ENCODE data around the gene USP25. TPM values are rescaled to one million over a fixed set of nuclear protein-coding genes. Genes with fewer than 3 reads are reported as not detected.

The USP25 gene
- total and polyA plus RNA-seq, 9 of the 15 experiments (the other 6 are each of a cell fraction or from before 2014, with no cell fraction given): 7.8 to 44.9 (median 31.4) TPM

- TF ChIP-seq, protein P1, sequence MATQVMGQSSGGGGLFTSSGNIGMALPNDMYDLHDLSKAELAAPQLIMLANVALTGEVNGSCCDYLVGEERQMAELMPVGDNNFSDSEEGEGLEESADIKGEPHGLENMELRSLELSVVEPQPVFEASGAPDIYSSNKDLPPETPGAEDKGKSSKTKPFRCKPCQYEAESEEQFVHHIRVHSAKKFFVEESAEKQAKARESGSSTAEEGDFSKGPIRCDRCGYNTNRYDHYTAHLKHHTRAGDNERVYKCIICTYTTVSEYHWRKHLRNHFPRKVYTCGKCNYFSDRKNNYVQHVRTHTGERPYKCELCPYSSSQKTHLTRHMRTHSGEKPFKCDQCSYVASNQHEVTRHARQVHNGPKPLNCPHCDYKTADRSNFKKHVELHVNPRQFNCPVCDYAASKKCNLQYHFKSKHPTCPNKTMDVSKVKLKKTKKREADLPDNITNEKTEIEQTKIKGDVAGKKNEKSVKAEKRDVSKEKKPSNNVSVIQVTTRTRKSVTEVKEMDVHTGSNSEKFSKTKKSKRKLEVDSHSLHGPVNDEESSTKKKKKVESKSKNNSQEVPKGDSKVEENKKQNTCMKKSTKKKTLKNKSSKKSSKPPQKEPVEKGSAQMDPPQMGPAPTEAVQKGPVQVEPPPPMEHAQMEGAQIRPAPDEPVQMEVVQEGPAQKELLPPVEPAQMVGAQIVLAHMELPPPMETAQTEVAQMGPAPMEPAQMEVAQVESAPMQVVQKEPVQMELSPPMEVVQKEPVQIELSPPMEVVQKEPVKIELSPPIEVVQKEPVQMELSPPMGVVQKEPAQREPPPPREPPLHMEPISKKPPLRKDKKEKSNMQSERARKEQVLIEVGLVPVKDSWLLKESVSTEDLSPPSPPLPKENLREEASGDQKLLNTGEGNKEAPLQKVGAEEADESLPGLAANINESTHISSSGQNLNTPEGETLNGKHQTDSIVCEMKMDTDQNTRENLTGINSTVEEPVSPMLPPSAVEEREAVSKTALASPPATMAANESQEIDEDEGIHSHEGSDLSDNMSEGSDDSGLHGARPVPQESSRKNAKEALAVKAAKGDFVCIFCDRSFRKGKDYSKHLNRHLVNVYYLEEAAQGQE (IDR thresholded peaks at IDR 0.05; ENCODE audit: borderline replicate concordance): 0 out of 2 replicates have a peak, but pooled peaks have one; percentile 16
- TF ChIP-seq, protein P1 (CRISPR knock-in tag; IDR thresholded peaks at IDR 0.05; ENCODE audit: low read depth): no peak
- 0 out of 2 replicates have a peak, but pooled peaks have one; percentile 32 for TF ChIP-seq BHLHE40 (IDR thresholded peaks at IDR 0.05; ENCODE audit: low read length)
- TF ChIP-seq KDM4B (IDR thresholded peaks at IDR 0.05; ENCODE audit: borderline replicate concordance in 2 of 2, low read depth in 1 of 2): no peak
- peak; percentile 40 for TF ChIP-seq ARID1B (IDR thresholded peaks at IDR 0.05)
- TF ChIP-seq, protein P2, sequence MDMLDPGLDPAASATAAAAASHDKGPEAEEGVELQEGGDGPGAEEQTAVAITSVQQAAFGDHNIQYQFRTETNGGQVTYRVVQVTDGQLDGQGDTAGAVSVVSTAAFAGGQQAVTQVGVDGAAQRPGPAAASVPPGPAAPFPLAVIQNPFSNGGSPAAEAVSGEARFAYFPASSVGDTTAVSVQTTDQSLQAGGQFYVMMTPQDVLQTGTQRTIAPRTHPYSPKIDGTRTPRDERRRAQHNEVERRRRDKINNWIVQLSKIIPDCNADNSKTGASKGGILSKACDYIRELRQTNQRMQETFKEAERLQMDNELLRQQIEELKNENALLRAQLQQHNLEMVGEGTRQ (CRISPR knock-in tag; IDR thresholded peaks at IDR 0.05): 0 out of 2 replicates have a peak, but pooled peaks have one; percentile 33
- no peak for TF ChIP-seq FUS (optimal IDR thresholded peaks at IDR 0.05; ENCODE audit: low read depth, low read length)
- no peak for TF ChIP-seq BRD4 (IDR thresholded peaks at IDR 0.05)
- TF ChIP-seq, protein P3, sequence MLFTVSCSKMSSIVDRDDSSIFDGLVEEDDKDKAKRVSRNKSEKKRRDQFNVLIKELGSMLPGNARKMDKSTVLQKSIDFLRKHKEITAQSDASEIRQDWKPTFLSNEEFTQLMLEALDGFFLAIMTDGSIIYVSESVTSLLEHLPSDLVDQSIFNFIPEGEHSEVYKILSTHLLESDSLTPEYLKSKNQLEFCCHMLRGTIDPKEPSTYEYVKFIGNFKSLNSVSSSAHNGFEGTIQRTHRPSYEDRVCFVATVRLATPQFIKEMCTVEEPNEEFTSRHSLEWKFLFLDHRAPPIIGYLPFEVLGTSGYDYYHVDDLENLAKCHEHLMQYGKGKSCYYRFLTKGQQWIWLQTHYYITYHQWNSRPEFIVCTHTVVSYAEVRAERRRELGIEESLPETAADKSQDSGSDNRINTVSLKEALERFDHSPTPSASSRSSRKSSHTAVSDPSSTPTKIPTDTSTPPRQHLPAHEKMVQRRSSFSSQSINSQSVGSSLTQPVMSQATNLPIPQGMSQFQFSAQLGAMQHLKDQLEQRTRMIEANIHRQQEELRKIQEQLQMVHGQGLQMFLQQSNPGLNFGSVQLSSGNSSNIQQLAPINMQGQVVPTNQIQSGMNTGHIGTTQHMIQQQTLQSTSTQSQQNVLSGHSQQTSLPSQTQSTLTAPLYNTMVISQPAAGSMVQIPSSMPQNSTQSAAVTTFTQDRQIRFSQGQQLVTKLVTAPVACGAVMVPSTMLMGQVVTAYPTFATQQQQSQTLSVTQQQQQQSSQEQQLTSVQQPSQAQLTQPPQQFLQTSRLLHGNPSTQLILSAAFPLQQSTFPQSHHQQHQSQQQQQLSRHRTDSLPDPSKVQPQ (CRISPR knock-in tag; IDR thresholded peaks at IDR 0.05; ENCODE audit: borderline replicate concordance): no peak
- TF ChIP-seq ZNF778 (CRISPR knock-in tag; IDR thresholded peaks at IDR 0.05): no peak
- peak in 1 of 2 experiments; percentile 15; a peak in 1 of 4 replicates for TF ChIP-seq FOXK2 (conservative IDR thresholded peaks at IDR 0.05 in 1 of 2, IDR thresholded peaks at IDR 0.05 in 1 of 2; ENCODE audit: low read depth in 2 of 2)
- TF ChIP-seq RAD51 (IDR thresholded peaks at IDR 0.05; ENCODE audit: borderline replicate concordance, low read depth): peak; percentile 88
- TF ChIP-seq HDAC1 (IDR thresholded peaks at IDR 0.05): no peak
- no peak for TF ChIP-seq PKNOX1 (IDR thresholded peaks at IDR 0.05)
- no peak for TF ChIP-seq ZNF3 (CRISPR knock-in tag; IDR thresholded peaks at IDR 0.05)
Measured at GRCh38 chr21:15752763-15753407, 23.1 kb downstream of the USP25 start (continued).
